Hepatocyte (in vitro differentiated cells): Measurements from ENCODE around the gene PGM1.
A peak's percentile ranks its signal among the peaks of the same experiment; 100 is the strongest.

Experiments
- CTCF ChIP-seq: fragments of 200-600 bp; sonication (generic); IDR thresholded peaks from 2 replicates; pipeline ENCODE4 v1.5.1; 2016; ENCODE audit warnings: antibody characterized with exemption, mild to moderate bottlenecking; ENCODE audit not compliant: poor library complexity
- EZH2 ChIP-seq: fragments of 200-600 bp; sonication (generic); IDR thresholded peaks from 2 replicates; pipeline ENCODE4 v1.6.1; 2016; ENCODE audit warnings: antibody characterized with exemption, mild to moderate bottlenecking, borderline replicate concordance
- EZH2phosphoT487 ChIP-seq: fragments of 200-600 bp; sonication (generic); IDR thresholded peaks from one replicate; pipeline ENCODE4 v1.6.1; 2018; ENCODE audit warnings: antibody characterized with exemption, mild to moderate bottlenecking, low read depth, moderate library complexity; ENCODE audit not compliant: unreplicated experiment, severe bottlenecking

- TF ChIP-seq EZH2 (no peak), CTCF (peak; percentile 64), EZH2phosphoT487 (no peak)
Observed at GRCh38 chr1:63557365-63557987, 35.7 kb upstream of the PGM1 start.
